ENCODE measurements around the gene RUSC1.

GRCh38 chr1:155300024-155300423 lies 20.7 kb upstream of the RUSC1 start:
- TF ChIP-seq CTCF (IDR thresholded peaks at IDR 0.05), result no peak
- no peak for TF ChIP-seq POLR2A (IDR thresholded peaks at IDR 0.05)

Data from esophagus squamous epithelium (tissue), 4 donors.